Stimulated activated CD4-positive, alpha-beta T cell treated with anti-CD3 and anti-CD28 coated beads, TNF-alpha, amount 100 ng/mL, for 1 hour (primary cell): ENCODE measurements around the gene RRP12.

Experiments used
- DNase-seq, 3 donors: peaks; one replicate each; pipeline ENCODE4 v3.0.0-alpha.2; 2020; ENCODE audit warnings: low read depth in 3 of 3, low spot score in 1 of 3

The RRP12 gene

GRCh38 chr10:97336942-97337831, 64.0 kb downstream of the RRP12 start:
- no peak for DNase-seq

GRCh38 chr10:97336446-97336845, 64.7 kb downstream of the RRP12 start:
- DNase-seq = no peak

- no peak for DNase-seq
Measured at GRCh38 chr10:97336006-97336405, 65.1 kb downstream of the RRP12 start.

- DNase-seq = no peak
Measured at GRCh38 chr10:97335188-97335619, 65.9 kb downstream of the RRP12 start.

GRCh38 chr10:97334370-97335175, 66.6 kb downstream of the RRP12 start, which contains the start of gene FRAT2:
Gene FRAT2, minus strand, starts transcription at chr10:97334729. Its CDS starts 157 bp downstream, at chr10:97334572.
- peak; percentile 66 to 79 (median 72) for DNase-seq

- no peak for DNase-seq
Measured at GRCh38 chr10:97333601-97334369, 67.4 kb downstream of the RRP12 start.

GRCh38 chr10:97333351-97333600, 67.9 kb downstream of the RRP12 start:
- no peak for DNase-seq

- no peak for DNase-seq
Measured at GRCh38 chr10:97332591-97333350, 68.4 kb downstream of the RRP12 start.

GRCh38 chr10:97331153-97331703, 69.9 kb downstream of the RRP12 start:
- DNase-seq = no peak

- no peak for DNase-seq
Measured at GRCh38 chr10:97329766-97330165, 71.4 kb downstream of the RRP12 start.

GRCh38 chr10:97328646-97329453, 72.3 kb downstream of the RRP12 start:
- no peak for DNase-seq

GRCh38 chr10:97327348-97328294, 73.5 kb downstream of the RRP12 start:
- DNase-seq = no peak

- DNase-seq = no peak
Measured at GRCh38 chr10:97325754-97326153, 75.4 kb downstream of the RRP12 start.

GRCh38 chr10:97323501-97323900, 77.6 kb downstream of the RRP12 start:
- DNase-seq = no peak

- no peak for DNase-seq
Measured at GRCh38 chr10:97321804-97322190, 79.3 kb downstream of the RRP12 start.

GRCh38 chr10:97321032-97321803, 79.9 kb downstream of the RRP12 start:
- no peak for DNase-seq

- DNase-seq = no peak
Measured at GRCh38 chr10:97320480-97321031, 80.6 kb downstream of the RRP12 start.
